Stomach (tissue), 9 donors: ENCODE results near the gene LZTR1. TPM values are rescaled to one million over a fixed set of nuclear protein-coding genes. Genes with fewer than 3 reads are reported as not detected.

Experiments used
- DNase-seq, 2 donors: peaks; one replicate each; pipeline versions ENCODE4 v3.0.0 to v3.0.0-alpha.2; 2013 to 2019
- H3K27ac ChIP-seq, 5 donors: fragments of 200-600 bp in 4 of 5; sonication (generic) in 4 of 5; one replicate each; pipeline ENCODE4 v1.5.1; 2013 to 2019; ENCODE audit warnings: mild to moderate bottlenecking in 1 of 5, moderate library complexity in 1 of 5
- H3K27me3 ChIP-seq, 3 donors: fragments of 200-600 bp; sonication (generic); one replicate each; pipeline ENCODE4 v1.5.1; 2017 to 2019; ENCODE audit warnings: mixed run types in 1 of 3
- H3K36me3 ChIP-seq, 4 donors: fragments of 200-600 bp; sonication (generic); 1 replicate in 3 of 4; 2 replicates in 1 of 4; pipeline ENCODE4 v1.5.1; 2016 to 2019
- H3K4me1 ChIP-seq, 4 donors: fragments of 200-600 bp; sonication (generic); one replicate each; pipeline ENCODE4 v1.5.1; 2016 to 2019
- H3K4me3 ChIP-seq, 4 donors: fragments of 200-600 bp; sonication (generic) in 3 of 4; one replicate each; pipeline ENCODE4 v1.5.1; 2016 to 2019; ENCODE audit warnings: mild to moderate bottlenecking in 1 of 4
- H3K9me3 ChIP-seq, 4 donors: fragments of 200-600 bp; sonication (generic); one replicate each; pipeline ENCODE4 v1.5.1; 2016 to 2019
- CTCF ChIP-seq, 7 experiments: fragments of 450-650 bp in 4 of 7; fragments of 200-600 bp in 3 of 7; sonication (generic) in 3 of 7; IDR thresholded peaks; one replicate each; pipeline ENCODE4 v1.5.1; 2016 to 2019; ENCODE audit warnings: antibody characterized with exemption in 7 of 7, control low read depth in 2 of 7, mild to moderate bottlenecking in 1 of 7
- EP300 ChIP-seq: sonication (generic); formaldehyde crosslinking; IDR thresholded peaks from one replicate; pipeline ENCODE4 v1.6.1; 2017; ENCODE audit warnings: antibody characterized with exemption
- POLR2A ChIP-seq, 4 donors: fragments of 450-650 bp; IDR thresholded peaks; one replicate each; pipeline ENCODE4 v1.6.1; 2016; ENCODE audit warnings: antibody characterized with exemption in 4 of 4, control low read depth in 2 of 4, mild to moderate bottlenecking in 1 of 4, moderate library complexity in 1 of 4
- POLR2AphosphoS5 ChIP-seq, 3 donors: sonication (generic); formaldehyde crosslinking; IDR thresholded peaks; one replicate each; pipeline ENCODE4 v1.6.1; 2016; ENCODE audit warnings: antibody characterized with exemption in 3 of 3
- WGBS, 5 donors: extraction: QIAGEN DNeasy Blood & Tissue Kit in 3 of 5; methylation state at CpG; one replicate each; pipeline versions ENCODE4 v1.1.5 to v1.1.7; 2013 to 2018; 5-methylcytosine and 5-hydroxymethylcytosine counted together
- intact Hi-C: fragments of 100-400 bp; cut with DNase I; formaldehyde crosslinking; loops from one replicate; pipeline ENCODE4 v1.15.1; 2023; ENCODE audit warnings: low total_unique reads
- polyA plus RNA-seq, 3 donors: library from polyadenylated mRNA; stranded (reverse); fragments of 200-250 nt; gene quantifications; one replicate each; pipeline ENCODE4 v1.2.3, GENCODE V29; 2013
- total RNA-seq, 5 donors: library from RNA; depleted of rRNA; stranded (reverse); fragments of >200 nt; gene quantifications; one replicate each; pipeline versions ENCODE4 v1.1.0 to v1.2.3, GENCODE V29; 2014 to 2016
- donor health status: healthy with polysubstance abuse.
- donor health status: Bipolar disorder and iron deficiency.
- donor health status: healthy.

LZTR1 gene
- total and polyA plus RNA-seq, 8 donors: 13.7 to 148 (median 29.5) TPM

- intact Hi-C loops: no loop called here
- TF ChIP-seq CTCF (IDR thresholded peaks at IDR 0.05) (no peak), EP300 (no peak), POLR2A (IDR thresholded peaks at IDR 0.05) (no peak), POLR2AphosphoS5 (IDR thresholded peaks at IDR 0.05) (no peak)
- no peak for DNase-seq
- Histone ChIP-seq H3K27me3 (no peaks in the 10 kb centered on the region), H3K9me3 (no peaks in the 10 kb centered on the region), H3K4me1 (peaks cover 14 to 55% (median 40%) of the 10 kb centered on the region in 4 donors), H3K36me3 (peaks cover 26 to 56% (median 53%) of the 10 kb centered on the region in 4 donors), H3K4me3 (no peak overlapping the region), H3K27ac (no peak overlapping the region)
- WGBS, 5 donors: 81 to 88% (median 84%) methylated on average over 13 of the region's 13 CpGs
Observed at GRCh38 chr22:20949698-20950183, 32.4 kb upstream of the LZTR1 start.

GRCh38 chr22:20951151-20951931, 30.8 kb upstream of the LZTR1 start:
- peak overlapping the region in 3 of 5 donors; percentile 25 to 57 (median 49) for H3K27ac ChIP-seq
- intact Hi-C loops: no loop called here
- DNase-seq: peak in 1 of 2 donors; percentile 66

GRCh38 chr22:20951932-20952380, 30.1 kb upstream of the LZTR1 start:
- intact Hi-C loops: no loop called here
- H3K9me3 ChIP-seq: no peaks in the 10 kb centered on the region
- H3K4me1 ChIP-seq: peaks cover 18 to 42% (median 30%) of the 10 kb centered on the region in 4 donors
- DNase-seq: peak in 1 of 2 donors; percentile 39
- H3K4me3 ChIP-seq: no peak overlapping the region
- peak overlapping the region in 1 of 5 donors; percentile 25 for H3K27ac ChIP-seq
- peaks cover 26 to 54% (median 52%) of the 10 kb centered on the region in 4 donors for H3K36me3 ChIP-seq
- H3K27me3 ChIP-seq: no peaks in the 10 kb centered on the region
- 73 to 86% (median 80%) methylated on average over 8 of the region's 8 CpGs for WGBS, 5 donors
- TF ChIP-seq POLR2AphosphoS5 (IDR thresholded peaks at IDR 0.05): no peak
- TF ChIP-seq POLR2A (IDR thresholded peaks at IDR 0.05): no peak
- no peak for TF ChIP-seq EP300
- no peak for TF ChIP-seq CTCF (IDR thresholded peaks at IDR 0.05)

More at GRCh38 chr22:20951151-20951931, 30.8 kb upstream of the LZTR1 start:
- no peak for TF ChIP-seq POLR2A (IDR thresholded peaks at IDR 0.05)
- no peak for TF ChIP-seq EP300
- no peak for TF ChIP-seq POLR2AphosphoS5 (IDR thresholded peaks at IDR 0.05)
- no peak for TF ChIP-seq CTCF (IDR thresholded peaks at IDR 0.05)
- Histone ChIP-seq H3K36me3 (peaks cover 26 to 55% (median 53%) of the 10 kb centered on the region in 4 donors), H3K4me1 (peaks cover 13 to 42% (median 27%) of the 10 kb centered on the region in 4 donors), H3K27me3 (no peaks in the 10 kb centered on the region), H3K9me3 (no peaks in the 10 kb centered on the region), H3K4me3 (no peak overlapping the region)
- 55 to 69% (median 64%) methylated on average over 10 of the region's 10 CpGs for WGBS, 5 donors

GRCh38 chr22:20952544-20953341, 29.4 kb upstream of the LZTR1 start:
- Histone ChIP-seq H3K27ac (no peak overlapping the region), H3K4me3 (no peak overlapping the region), H3K9me3 (no peaks in the 10 kb centered on the region), H3K27me3 (no peaks in the 10 kb centered on the region), H3K36me3 (peaks cover 26 to 54% (median 52%) of the 10 kb centered on the region in 4 donors), H3K4me1 (peaks cover 25 to 49% (median 34%) of the 10 kb centered on the region in 4 donors)
- peak in 1 of 2 donors; percentile 62 for DNase-seq
- 78 to 88% (median 85%) methylated on average over 13 of the region's 13 CpGs for WGBS, 5 donors
- intact Hi-C loops: no loop called here
- TF ChIP-seq CTCF (IDR thresholded peaks at IDR 0.05) (no peak), EP300 (no peak), POLR2A (IDR thresholded peaks at IDR 0.05) (no peak), POLR2AphosphoS5 (IDR thresholded peaks at IDR 0.05) (no peak)
